HepG2 (cell line): ENCODE data around the gene MNX1. TPM values are rescaled to one million over a fixed set of nuclear protein-coding genes. Genes with fewer than 3 reads are reported as not detected.

Experiments
- ATAC-seq: fragments of 200-7000 bp; cut with Tn5 transposase; 3 replicates; pipeline ENCODE4 v1.9.1; 2020; ENCODE audit warnings: mild to moderate bottlenecking, moderate library complexity
- BruUV-seq: library from RNA; stranded (reverse); fragments of 400-500 nt; replicated peaks from 2 replicates; lab custom pipeline; 2021; lab: Mats Ljungman, UMichigan
- CTCF ChIA-PET: fragments of 300-600 bp; formaldehyde crosslinking; extraction: SDS; loops from one replicate; lab custom pipeline; 2021; ENCODE audit warnings: low total read pairs, inconsistent platforms, low intra/inter-chr PET ratio; lab: Yijun Ruan, JAX
- POLR2A ChIA-PET: fragments of 350-600 bp; sonication (Branson Sonifier 250); formaldehyde crosslinking; loops from one replicate; lab custom pipeline; 2020; ENCODE audit warnings: antibody characterized with exemption, inconsistent platforms; lab: Yijun Ruan, JAX
- DNase-seq: peaks from one replicate; pipeline ENCODE4 v3.0.0-alpha.2; 2015; ENCODE audit warnings: low spot score
- FAIRE-seq: peaks from 3 replicates; lab custom pipeline; 2011; peaks lifted over from hg19 to GRCh38; lab: Jason Lieb, UNC
- H2AFZ ChIP-seq: one replicate; pipeline ENCODE4 v1.6.1; 2011; ENCODE audit warnings: low read length, inconsistent platforms
- H3K27ac ChIP-seq: fragments of 300-600 bp; 3 replicates; pipeline ENCODE4 v1.8.0; 2011; ENCODE audit warnings: mixed run types, mild to moderate bottlenecking, mixed read lengths, low read length, inconsistent platforms; ENCODE audit not compliant: insufficient read depth; ENCODE audit errors: extremely low read length
- H3K27me3 ChIP-seq, 2 experiments: fragments of 200-600 bp in 1 of 2; 2 replicates in 1 of 2; 3 replicates in 1 of 2; pipeline versions ENCODE4 v1.6.0 to v1.8.0; 2011; ENCODE audit warnings: low read length in 2 of 2, mild to moderate bottlenecking in 2 of 2, moderate library complexity in 2 of 2, inconsistent platforms in 1 of 2; ENCODE audit not compliant: insufficient read depth in 2 of 2, control insufficient read depth in 1 of 2
- H3K36me3 ChIP-seq, 2 experiments: fragments of 200-600 bp in 1 of 2; replicated peaks in 1 of 2; 2 replicates in 1 of 2; 3 replicates in 1 of 2; pipeline versions ENCODE4 v1.5.1 to v1.8.0; 2011; ENCODE audit warnings: low read length in 2 of 2, inconsistent platforms in 1 of 2; ENCODE audit not compliant: insufficient read depth in 2 of 2, control insufficient read depth in 1 of 2
- H3K4me1 ChIP-seq: 2 replicates; pipeline ENCODE4 v1.5.1; 2012; ENCODE audit warnings: low read length, inconsistent platforms; ENCODE audit not compliant: insufficient read depth
- H3K4me2 ChIP-seq: 2 replicates; pipeline ENCODE4 v1.6.0; 2011; ENCODE audit warnings: low read depth, low read length, inconsistent platforms
- H3K4me3 ChIP-seq, 3 experiments: fragments of 200-600 bp in 1 of 3; sonication (generic), shearing (Covaris generic) in 1 of 3; replicated peaks in 1 of 3; 2 replicates each; pipeline ENCODE4 v1.5.1; 2011 to 2016; ENCODE audit warnings: low read length in 3 of 3, inconsistent platforms in 2 of 3, low read depth in 2 of 3, mild to moderate bottlenecking in 2 of 3, control low read depth in 1 of 3, mixed read lengths in 1 of 3; ENCODE audit not compliant: insufficient read depth in 1 of 3
- H3K79me2 ChIP-seq: one replicate; pipeline ENCODE4 v1.6.1; 2011; ENCODE audit warnings: low read length, inconsistent platforms; ENCODE audit not compliant: insufficient read depth
- H3K9ac ChIP-seq: 2 replicates; pipeline ENCODE4 v1.6.0; 2011; ENCODE audit warnings: mild to moderate bottlenecking, low read depth, low read length, inconsistent platforms; ENCODE audit not compliant: insufficient read depth
- H3K9me3 ChIP-seq: 2 replicates; pipeline ENCODE4 v1.5.1; 2012; ENCODE audit warnings: mild to moderate bottlenecking, low read length
- H4K20me1 ChIP-seq: 2 replicates; pipeline ENCODE4 v1.6.0; 2011; ENCODE audit warnings: inconsistent platforms, mild to moderate bottlenecking, low read length, moderate library complexity; ENCODE audit not compliant: insufficient read depth
- DMAP1 ChIP-seq: IDR thresholded peaks from 2 replicates; pipeline ENCODE4 v1.6.1; 2016
- KLF6 ChIP-seq: IDR thresholded peaks from 2 replicates; pipeline ENCODE4 v1.8.0; 2016; ENCODE audit warnings: missing biosample characterization, missing genetic modification reagents
- PCBP2 ChIP-seq: fragments of 200-400 bp; formaldehyde crosslinking; optimal IDR thresholded peaks from 2 replicates; pipeline ENCODE3; 2018; ENCODE audit warnings: low read length, low read depth; ENCODE audit not compliant: poor library complexity, severe bottlenecking
- PTBP1 ChIP-seq: fragments of 200-400 bp; formaldehyde crosslinking; IDR thresholded peaks from 2 replicates; pipeline ENCODE4 v1.6.1; 2018; ENCODE audit warnings: low read length, low read depth; ENCODE audit not compliant: poor library complexity, severe bottlenecking
- SMC3 ChIP-seq: IDR thresholded peaks from 2 replicates; pipeline ENCODE4 v1.6.1; 2011; ENCODE audit warnings: low read length, improper control_type of control experiment
- ZNF589 ChIP-seq: sonication (generic); formaldehyde crosslinking; conservative IDR thresholded peaks from 2 replicates; pipeline ENCODE4 v1.8.0; 2022; ENCODE audit warnings: mild to moderate bottlenecking, moderate library complexity, missing genetic modification reagents
- ZNF646 ChIP-seq: sonication (generic); formaldehyde crosslinking; IDR thresholded peaks from 2 replicates; pipeline ENCODE4 v1.9.0; 2021; ENCODE audit warnings: mild to moderate bottlenecking, missing genetic modification reagents
- WGBS: methylation state at CpG from one replicate; pipeline ENCODE4 v1.1.6; 2017; ENCODE audit warnings: low lambda C conversion rate; 5-methylcytosine and 5-hydroxymethylcytosine counted together
- in situ Hi-C: cut with HindIII; loops from 2 replicates; pipeline ENCODE4 v1.10.0; 2017; ENCODE audit warnings: low pct_unique_long_range_greater_than_20kb; ENCODE audit not compliant: extremely low pct_ligation_motif_present
- intact Hi-C: fragments of 100-400 bp; cut with micrococcal nuclease; formaldehyde crosslinking; loops from one replicate; pipeline ENCODE4 v1.10.0; 2022; ENCODE audit not compliant: unreplicated experiment
- polyA plus RNA-seq, 8 experiments: library from polyadenylated mRNA; depleted of rRNA in 3 of 8; stranded (reverse) in 7 of 8; unstranded in 1 of 8; fragments of >200 nt; fragmentation: Illumina TruSeq in 4 of 8; extraction: Trizol in 4 of 8; gene quantifications; 2 replicates each; pipeline versions ENCODE4 v1.2.1 to v1.2.3, GENCODE V29; 2011 to 2016; ENCODE audit warnings: low read depth in 4 of 8, missing spikeins in 1 of 8, mixed read lengths in 1 of 8; ENCODE audit not compliant: insufficient read depth in 1 of 8
- total RNA-seq, 5 experiments: library from RNA; depleted of rRNA; stranded (reverse); fragments of >200 nt; fragmentation: Illumina TruSeq; extraction: Trizol; gene quantifications; 2 replicates each; pipeline ENCODE4 v1.2.3, GENCODE V29; 2016; ENCODE audit warnings: low read depth in 1 of 5

Gene MNX1
- total and polyA plus RNA-seq, 2 of the 13 experiments (the other 11 are each of a cell fraction or from before 2014, with no cell fraction given): 0.94 to 6.1 TPM

DNA sequence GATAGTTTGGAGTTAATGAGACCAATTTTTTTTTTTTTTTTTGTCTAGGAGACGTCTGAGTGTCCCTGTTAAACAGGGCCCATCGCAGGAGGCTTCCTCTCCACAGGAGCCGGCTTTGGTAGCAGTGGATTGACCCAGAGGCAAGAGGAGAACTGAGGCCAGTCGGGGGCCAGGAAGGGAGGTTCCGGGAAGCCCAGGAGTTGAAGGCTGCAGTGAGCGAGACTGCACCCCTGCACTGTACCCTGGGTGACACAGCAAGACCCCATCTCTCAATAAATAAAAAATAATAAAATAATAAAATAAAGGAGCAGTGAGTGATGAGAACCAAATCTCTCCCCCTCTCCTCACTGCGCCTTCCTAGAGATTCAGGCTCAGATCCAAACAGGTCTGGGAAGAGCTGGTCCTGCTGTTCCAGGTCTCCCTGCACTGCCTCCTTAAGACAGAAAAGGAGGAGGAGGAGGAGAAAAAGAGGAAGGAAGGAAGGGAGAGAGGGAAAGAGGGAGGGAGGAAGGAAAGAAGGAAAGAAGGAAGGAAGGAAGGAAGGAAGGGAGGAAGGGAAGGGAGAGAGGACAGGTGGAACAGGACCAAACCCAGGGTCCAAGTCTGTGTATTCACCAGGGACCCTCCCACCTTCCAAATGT, 3.5 kb downstream of the MNX1 start:
- no peak for FAIRE-seq
- H3K9me3 ChIP-seq: no peaks in the 10 kb centered on the region
- H3K4me1 ChIP-seq: peaks cover 37% of the 10 kb centered on the region
- peaks cover 6% of the 10 kb centered on the region for H4K20me1 ChIP-seq
- peaks cover 13% of the 10 kb centered on the region for H3K79me2 ChIP-seq
- ATAC-seq: no peak
- no peak overlapping the region for H2AFZ ChIP-seq
- POLR2A ChIA-PET: no interaction called here
- H3K4me3 ChIP-seq: no peak overlapping the region
- 70% methylated on average over 7 of the region's 7 CpGs for WGBS
- peaks cover 0 to 6% of the 10 kb centered on the region in 2 experiments; a peak in 1 of 5 replicates for H3K36me3 ChIP-seq
- CTCF ChIA-PET: no interaction called here
- in situ Hi-C loops: no loop called here
- peaks cover 3 to 35% of the 10 kb centered on the region in 2 experiments; a peak in 4 of 5 replicates for H3K27me3 ChIP-seq
- intact Hi-C loops: loop anchor here (5.0 kb wide), 1 partner anchor 55 kb away; no protein-coding TSS in a partner anchor
- peak overlapping the region; percentile 68 for H3K4me2 ChIP-seq
- H3K9ac ChIP-seq: no peak overlapping the region; the same call in 1 of the 2 replicates
- no peak for DNase-seq
- H3K27ac ChIP-seq: no peak overlapping the region
- no TSS peak for BruUV-seq
- TF ChIP-seq KLF6 (CRISPR knock-in tag) (no peak), PTBP1 (no peak), DMAP1 (CRISPR knock-in tag) (no peak), PCBP2 (peak; percentile 44), ZNF646 (CRISPR knock-in tag) (no peak), SMC3 (no peak), ZNF589 (CRISPR knock-in tag) (no peak)
